GM23338 (cell line): ENCODE measurements around the gene MIEF2. TPM values are rescaled to one million over a fixed set of nuclear protein-coding genes. Genes with fewer than 3 reads are reported as not detected.

Source experiments
- ATAC-seq: fragments of 200-7000 bp; cut with Tn5 transposase; 3 replicates; pipeline ENCODE4 v1.9.1; 2020
- DNase-seq: peaks from one replicate; pipeline ENCODE4 v3.0.0-alpha.2; 2015; ENCODE audit warnings: low spot score
- H2AFZ ChIP-seq: fragments of 200-600 bp; sonication (generic); 2 replicates; pipeline ENCODE4 v1.8.0; 2016; ENCODE audit warnings: antibody characterized with exemption, mild to moderate bottlenecking, moderate library complexity
- H3F3A ChIP-seq: fragments of 200-600 bp; sonication (generic); replicated peaks from 2 replicates; pipeline ENCODE4 v1.8.0; 2017; ENCODE audit warnings: antibody characterized with exemption, mixed run types, low read depth
- H3K27ac ChIP-seq: fragments of 200-600 bp; sonication (generic); 2 replicates; pipeline ENCODE4 v1.6.1; 2016; ENCODE audit warnings: low read depth
- H3K27me3 ChIP-seq: fragments of 200-600 bp; sonication (generic); 2 replicates; pipeline ENCODE4 v1.8.0; 2016; ENCODE audit warnings: mild to moderate bottlenecking, mixed run types, moderate library complexity; ENCODE audit not compliant: insufficient read depth
- H3K36me3 ChIP-seq: fragments of 200-600 bp; sonication (generic); 2 replicates; pipeline ENCODE4 v1.8.0; 2016; ENCODE audit warnings: mild to moderate bottlenecking; ENCODE audit not compliant: insufficient read depth
- H3K4me1 ChIP-seq: fragments of 200-600 bp; sonication (generic); 2 replicates; pipeline ENCODE4 v1.8.0; 2016; ENCODE audit warnings: mild to moderate bottlenecking, moderate library complexity; ENCODE audit not compliant: insufficient read depth
- H3K4me2 ChIP-seq: fragments of 200-600 bp; sonication (generic); 2 replicates; pipeline ENCODE4 v1.7.1; 2017; ENCODE audit warnings: mixed run types
- H3K4me3 ChIP-seq: fragments of 200-600 bp; sonication (generic); 2 replicates; pipeline ENCODE4 v1.6.1; 2016; ENCODE audit warnings: mixed run types
- H3K79me2 ChIP-seq: fragments of 200-600 bp; sonication (generic); replicated peaks from 2 replicates; pipeline ENCODE4 v1.8.0; 2017; ENCODE audit warnings: mild to moderate bottlenecking; ENCODE audit not compliant: insufficient read depth
- H3K9me2 ChIP-seq: fragments of 200-600 bp; sonication (generic); 2 replicates; pipeline ENCODE4 v1.8.0; 2017; ENCODE audit not compliant: insufficient read depth
- H4K20me1 ChIP-seq: fragments of 200-600 bp; sonication (generic); replicated peaks from 2 replicates; pipeline ENCODE4 v1.8.0; 2017; ENCODE audit warnings: mild to moderate bottlenecking; ENCODE audit not compliant: insufficient read depth
- H3K27ac Mint-ChIP-seq: 2 replicates; pipeline ENCODE4 v1.8.0; 2020; ENCODE audit warnings: inconsistent platforms, mild to moderate bottlenecking, moderate library complexity, mixed read lengths
- H3K27me3 Mint-ChIP-seq: 3 replicates; pipeline ENCODE4 v1.8.0; 2022; ENCODE audit warnings: low read depth, mild to moderate bottlenecking, moderate library complexity, mixed read lengths, inconsistent platforms; ENCODE audit not compliant: insufficient read depth, poor library complexity
- H3K36me3 Mint-ChIP-seq: 3 replicates; pipeline ENCODE4 v1.8.0; 2021; ENCODE audit warnings: low read depth, mild to moderate bottlenecking, inconsistent platforms, moderate library complexity, mixed read lengths
- H3K4me1 Mint-ChIP-seq: 3 replicates; pipeline ENCODE4 v1.8.0; 2020; ENCODE audit warnings: mild to moderate bottlenecking, inconsistent platforms, mixed read lengths
- H3K4me3 Mint-ChIP-seq: 3 replicates; pipeline ENCODE4 v1.8.0; 2021; ENCODE audit warnings: moderate library complexity, mild to moderate bottlenecking, inconsistent platforms, mixed read lengths
- H3K9me3 Mint-ChIP-seq: 3 replicates; pipeline ENCODE4 v1.8.0; 2020; ENCODE audit warnings: moderate library complexity, mild to moderate bottlenecking, inconsistent platforms, mixed read lengths
- CREB1 ChIP-seq: fragments of 250-450 bp; sonication (Bioruptor Pico); IDR thresholded peaks from 2 replicates; pipeline ENCODE4 v1.5.0; 2020; ENCODE audit warnings: low read depth, mild to moderate bottlenecking, moderate library complexity
- CTCF ChIP-seq, 2 experiments: fragments of 200-600 bp in 1 of 2; sonication (generic) in 1 of 2; conservative IDR thresholded peaks; 2 replicates each; pipeline versions ENCODE4 v1.5.1 to v1.6.1; 2016 to 2017; ENCODE audit warnings: antibody characterized with exemption in 2 of 2, low read depth in 2 of 2, mild to moderate bottlenecking in 2 of 2, moderate library complexity in 1 of 2
- ETS1 ChIP-seq: IDR thresholded peaks from 2 replicates; pipeline ENCODE4 v1.6.1; 2016; ENCODE audit warnings: antibody characterized with exemption
- EZH2 ChIP-seq: fragments of 200-600 bp; sonication (generic); IDR thresholded peaks from one replicate; pipeline ENCODE4 v1.8.0; 2017; ENCODE audit warnings: antibody characterized with exemption, mild to moderate bottlenecking, low read depth; ENCODE audit not compliant: unreplicated experiment
- EZH2phosphoT487 ChIP-seq: fragments of 200-600 bp; sonication (generic); IDR thresholded peaks from one replicate; pipeline ENCODE4 v1.8.1; 2018; ENCODE audit warnings: antibody characterized with exemption; ENCODE audit not compliant: unreplicated experiment
- JUNB ChIP-seq: IDR thresholded peaks from one replicate; pipeline ENCODE4 v1.6.1; 2016; ENCODE audit warnings: antibody characterized with exemption; ENCODE audit not compliant: unreplicated experiment
- NANOG ChIP-seq: IDR thresholded peaks from 2 replicates; pipeline ENCODE4 v1.6.1; 2016; ENCODE audit warnings: antibody characterized with exemption, borderline replicate concordance
- POLR2AphosphoS5 ChIP-seq: IDR thresholded peaks from 2 replicates; pipeline ENCODE4 v1.6.1; 2016; ENCODE audit warnings: antibody characterized with exemption, low read depth
- REST ChIP-seq: IDR thresholded peaks from one replicate; pipeline ENCODE4 v1.6.1; 2018; ENCODE audit warnings: antibody characterized with exemption; ENCODE audit not compliant: unreplicated experiment
- STAT1 ChIP-seq: IDR thresholded peaks from one replicate; pipeline ENCODE4 v1.6.1; 2016; ENCODE audit warnings: antibody characterized with exemption; ENCODE audit not compliant: unreplicated experiment
- ZNF114 ChIP-seq: fragments of 250-450 bp; sonication (Bioruptor Pico); IDR thresholded peaks from 2 replicates; pipeline ENCODE4 v1.5.0; 2020; ENCODE audit warnings: mild to moderate bottlenecking, moderate library complexity
- ZNF331 ChIP-seq: fragments of 250-450 bp; sonication (Bioruptor Pico); IDR thresholded peaks from 2 replicates; pipeline ENCODE4 v1.5.0; 2020; ENCODE audit warnings: low read depth, mild to moderate bottlenecking, moderate library complexity
- polyA plus RNA-seq: library from polyadenylated mRNA; unstranded; fragments of >200 nt; fragmentation: Nextera tagmentation; extraction: Ambion mirVana; gene quantifications from 2 replicates; pipeline ENCODE4 v1.2.1, GENCODE V29; 2016
- total RNA-seq: library from RNA; depleted of rRNA; stranded (reverse); fragments of >200 nt; shearing (Covaris generic); gene quantifications from 2 replicates; pipeline ENCODE4 v1.2.3, GENCODE V29; 2014
- TF ChIP-seq, protein P1 (sequence below): fragments of 250-450 bp; sonication (Bioruptor Pico); IDR thresholded peaks from 2 replicates; pipeline ENCODE4 v1.5.0; 2020; ENCODE audit warnings: mild to moderate bottlenecking, moderate library complexity

The MIEF2 gene
- total and polyA plus RNA-seq, 2 experiments from 2014 or later: 8.2 to 26.5 TPM

GRCh38 chr17:18234853-18235380, 25.5 kb upstream of the MIEF2 start:
- Mint-ChIP-seq H3K4me3 (no peak overlapping the region), H3K27me3 (peaks cover 4% of the 10 kb centered on the region), H3K9me3 (no peaks in the 10 kb centered on the region), H3K27ac (no peak overlapping the region; the same call in 1 of the 2 replicates), H3K36me3 (peaks cover 39% of the 10 kb centered on the region), H3K4me1 (peaks cover 4% of the 10 kb centered on the region; the same call in 1 of the 3 replicates)
- DNase-seq (no peak), ATAC-seq (no peak)
- Histone ChIP-seq H3F3A (no peaks in the 10 kb centered on the region), H2AFZ (no peak overlapping the region), H3K4me3 (no peak overlapping the region), H3K79me2 (peaks cover 19% of the 10 kb centered on the region), H3K27ac (no peak overlapping the region), H3K27me3 (no peaks in the 10 kb centered on the region), H3K36me3 (0 out of 2 replicates have a peak, but pooled peaks cover 3% of the 10 kb centered on the region), H3K4me2 (no peak overlapping the region), H3K4me1 (no peaks in the 10 kb centered on the region), H3K9me2 (no peaks in the 10 kb centered on the region), H4K20me1 (no peaks in the 10 kb centered on the region; the same call in 1 of the 2 replicates)
- no peak for TF ChIP-seq ZNF114 (CRISPR knock-in tag)
- no peak for TF ChIP-seq EZH2phosphoT487
- no peak for TF ChIP-seq ETS1
- no peak for TF ChIP-seq POLR2AphosphoS5
- no peak for TF ChIP-seq CREB1 (CRISPR knock-in tag)
- no peak for TF ChIP-seq NANOG
- no peak for TF ChIP-seq CTCF (conservative IDR thresholded peaks at IDR 0.05; ENCODE audit: low read depth in 2 of 2)
- no peak for TF ChIP-seq JUNB
- no peak for TF ChIP-seq REST
- TF ChIP-seq STAT1: no peak
- TF ChIP-seq EZH2: no peak
- TF ChIP-seq, protein P1, sequence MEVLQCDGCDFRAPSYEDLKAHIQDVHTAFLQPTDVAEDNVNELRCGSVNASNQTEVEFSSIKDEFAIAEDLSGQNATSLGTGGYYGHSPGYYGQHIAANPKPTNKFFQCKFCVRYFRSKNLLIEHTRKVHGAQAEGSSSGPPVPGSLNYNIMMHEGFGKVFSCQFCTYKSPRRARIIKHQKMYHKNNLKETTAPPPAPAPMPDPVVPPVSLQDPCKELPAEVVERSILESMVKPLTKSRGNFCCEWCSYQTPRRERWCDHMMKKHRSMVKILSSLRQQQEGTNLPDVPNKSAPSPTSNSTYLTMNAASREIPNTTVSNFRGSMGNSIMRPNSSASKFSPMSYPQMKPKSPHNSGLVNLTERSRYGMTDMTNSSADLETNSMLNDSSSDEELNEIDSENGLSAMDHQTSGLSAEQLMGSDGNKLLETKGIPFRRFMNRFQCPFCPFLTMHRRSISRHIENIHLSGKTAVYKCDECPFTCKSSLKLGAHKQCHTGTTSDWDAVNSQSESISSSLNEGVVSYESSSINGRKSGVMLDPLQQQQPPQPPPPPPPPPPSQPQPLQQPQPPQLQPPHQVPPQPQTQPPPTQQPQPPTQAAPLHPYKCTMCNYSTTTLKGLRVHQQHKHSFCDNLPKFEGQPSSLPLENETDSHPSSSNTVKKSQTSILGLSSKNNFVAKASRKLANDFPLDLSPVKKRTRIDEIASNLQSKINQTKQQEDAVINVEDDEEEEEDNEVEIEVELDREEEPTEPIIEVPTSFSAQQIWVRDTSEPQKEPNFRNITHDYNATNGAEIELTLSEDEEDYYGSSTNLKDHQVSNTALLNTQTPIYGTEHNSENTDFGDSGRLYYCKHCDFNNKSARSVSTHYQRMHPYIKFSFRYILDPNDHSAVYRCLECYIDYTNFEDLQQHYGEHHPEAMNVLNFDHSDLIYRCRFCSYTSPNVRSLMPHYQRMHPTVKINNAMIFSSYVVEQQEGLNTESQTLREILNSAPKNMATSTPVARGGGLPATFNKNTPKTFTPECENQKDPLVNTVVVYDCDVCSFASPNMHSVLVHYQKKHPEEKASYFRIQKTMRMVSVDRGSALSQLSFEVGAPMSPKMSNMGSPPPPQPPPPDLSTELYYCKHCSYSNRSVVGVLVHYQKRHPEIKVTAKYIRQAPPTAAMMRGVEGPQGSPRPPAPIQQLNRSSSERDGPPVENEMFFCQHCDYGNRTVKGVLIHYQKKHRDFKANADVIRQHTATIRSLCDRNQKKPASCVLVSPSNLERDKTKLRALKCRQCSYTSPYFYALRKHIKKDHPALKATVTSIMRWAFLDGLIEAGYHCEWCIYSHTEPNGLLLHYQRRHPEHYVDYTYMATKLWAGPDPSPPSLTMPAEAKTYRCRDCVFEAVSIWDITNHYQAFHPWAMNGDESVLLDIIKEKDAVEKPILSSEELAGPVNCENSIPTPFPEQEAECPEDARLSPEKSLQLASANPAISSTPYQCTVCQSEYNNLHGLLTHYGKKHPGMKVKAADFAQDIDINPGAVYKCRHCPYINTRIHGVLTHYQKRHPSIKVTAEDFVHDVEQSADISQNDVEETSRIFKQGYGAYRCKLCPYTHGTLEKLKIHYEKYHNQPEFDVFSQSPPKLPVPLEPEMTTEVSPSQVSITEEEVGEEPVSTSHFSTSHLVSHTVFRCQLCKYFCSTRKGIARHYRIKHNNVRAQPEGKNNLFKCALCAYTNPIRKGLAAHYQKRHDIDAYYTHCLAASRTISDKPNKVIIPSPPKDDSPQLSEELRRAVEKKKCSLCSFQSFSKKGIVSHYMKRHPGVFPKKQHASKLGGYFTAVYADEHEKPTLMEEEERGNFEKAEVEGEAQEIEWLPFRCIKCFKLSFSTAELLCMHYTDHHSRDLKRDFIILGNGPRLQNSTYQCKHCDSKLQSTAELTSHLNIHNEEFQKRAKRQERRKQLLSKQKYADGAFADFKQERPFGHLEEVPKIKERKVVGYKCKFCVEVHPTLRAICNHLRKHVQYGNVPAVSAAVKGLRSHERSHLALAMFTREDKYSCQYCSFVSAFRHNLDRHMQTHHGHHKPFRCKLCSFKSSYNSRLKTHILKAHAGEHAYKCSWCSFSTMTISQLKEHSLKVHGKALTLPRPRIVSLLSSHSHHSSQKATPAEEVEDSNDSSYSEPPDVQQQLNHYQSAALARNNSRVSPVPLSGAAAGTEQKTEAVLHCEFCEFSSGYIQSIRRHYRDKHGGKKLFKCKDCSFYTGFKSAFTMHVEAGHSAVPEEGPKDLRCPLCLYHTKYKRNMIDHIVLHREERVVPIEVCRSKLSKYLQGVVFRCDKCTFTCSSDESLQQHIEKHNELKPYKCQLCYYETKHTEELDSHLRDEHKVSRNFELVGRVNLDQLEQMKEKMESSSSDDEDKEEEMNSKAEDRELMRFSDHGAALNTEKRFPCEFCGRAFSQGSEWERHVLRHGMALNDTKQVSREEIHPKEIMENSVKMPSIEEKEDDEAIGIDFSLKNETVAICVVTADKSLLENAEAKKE (CRISPR knock-in tag): no peak
- no peak for TF ChIP-seq ZNF331 (CRISPR knock-in tag)
